ENCODE data around the gene ZP1. TPM values are rescaled to one million over a fixed set of nuclear protein-coding genes. Genes with fewer than 3 reads are reported as not detected.

The ZP1 gene
- total and polyA plus RNA-seq, 10 of the 15 experiments (the other 5 are each of a cell fraction or from before 2014, with no cell fraction given) = not detected

GRCh38 chr11:60870733-60871377 is 3.5 kb downstream of the ZP1 start (continued):
- TF ChIP-seq E4F1 (IDR thresholded peaks at IDR 0.05; ENCODE audit: borderline replicate concordance, partially characterized antibody) = no peak
- TF ChIP-seq MLLT1 (IDR thresholded peaks at IDR 0.05) = no peak
- TF ChIP-seq RBBP5 (conservative IDR thresholded peaks at IDR 0.05) = no peak
- TF ChIP-seq ATF7 (IDR thresholded peaks at IDR 0.05; ENCODE audit: low read depth) = no peak
- no peak for TF ChIP-seq MAX (IDR thresholded peaks at IDR 0.05; ENCODE audit: low read depth, low read length)
- TF ChIP-seq GABPA (IDR thresholded peaks at IDR 0.05; ENCODE audit: low read depth) = no peak
- TF ChIP-seq GATAD2B (conservative IDR thresholded peaks at IDR 0.05; ENCODE audit: low read depth) = no peak
- TF ChIP-seq PKNOX1 (IDR thresholded peaks at IDR 0.05) = no peak
